ENCODE data around the gene HOXB1. TPM values are rescaled to one million over a fixed set of nuclear protein-coding genes. Genes with fewer than 3 reads are reported as not detected.

The HOXB1 gene
- total RNA-seq, 1 experiment from 2014 or later, result not detected

DNA sequence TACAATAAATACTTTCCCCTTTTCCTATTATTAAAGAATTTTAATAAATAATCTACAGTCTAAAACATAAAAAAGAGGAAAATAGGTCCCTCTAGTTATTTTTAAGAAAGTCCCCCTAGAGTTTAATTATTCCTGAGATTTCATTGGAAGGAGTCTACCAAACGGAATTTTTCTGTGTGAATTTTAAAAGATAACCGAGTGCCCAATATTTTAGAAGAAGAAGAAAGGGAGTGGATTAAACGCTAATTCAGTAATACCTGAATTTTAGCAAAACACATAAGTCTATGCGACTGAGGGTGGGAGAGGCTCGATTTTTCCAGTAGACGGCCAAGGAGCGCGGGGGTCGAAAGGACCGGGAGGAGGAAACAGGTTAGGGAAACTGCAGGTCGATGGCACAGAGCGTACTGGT is 11.9 kb upstream of the HOXB1 start:
- H3K4me1 ChIP-seq (replicated peaks; ENCODE audit: insufficient read depth), result no peaks in the 10 kb centered on the region
- ChIA-PET CTCF (no interaction called here), POLR2A (ENCODE audit: unreplicated experiment) (no interaction called here)
- DNase-seq, result no peak
- H4K20me1 ChIP-seq (ENCODE audit: insufficient read depth), result no peaks in the 10 kb centered on the region
- intact Hi-C loops (cut with micrococcal nuclease; ENCODE audit: unreplicated experiment), result no loop called here
- no TSS peak for BruUV-seq (replicated peaks)
- H3K9me2 ChIP-seq (ENCODE audit: insufficient read depth), result no peaks in the 10 kb centered on the region
- H3K79me2 ChIP-seq (ENCODE audit: low read depth), result no peaks in the 10 kb centered on the region
- no peaks in the 10 kb centered on the region for H3K36me3 ChIP-seq (ENCODE audit: low read depth)
- H3K27ac ChIP-seq, result no peak overlapping the region
- no peaks in the 10 kb centered on the region for H3K27me3 ChIP-seq (ENCODE audit: insufficient read depth, low read depth)
- H3K4me2 ChIP-seq, result no peak overlapping the region
- no peak for TF ChIP-seq EZH2 (IDR thresholded peaks at IDR 0.05; ENCODE audit: low read depth)
- no peak overlapping the region for H2AFZ ChIP-seq
- H3K4me3 ChIP-seq, result no peak overlapping the region
- H3F3A ChIP-seq (ENCODE audit: insufficient read depth, low read depth), result peaks cover 8% of the 10 kb centered on the region; the same call in 1 of the 2 replicates
- no peaks in the 10 kb centered on the region for H3K9me3 ChIP-seq (ENCODE audit: insufficient read depth, low read depth)

DNA sequence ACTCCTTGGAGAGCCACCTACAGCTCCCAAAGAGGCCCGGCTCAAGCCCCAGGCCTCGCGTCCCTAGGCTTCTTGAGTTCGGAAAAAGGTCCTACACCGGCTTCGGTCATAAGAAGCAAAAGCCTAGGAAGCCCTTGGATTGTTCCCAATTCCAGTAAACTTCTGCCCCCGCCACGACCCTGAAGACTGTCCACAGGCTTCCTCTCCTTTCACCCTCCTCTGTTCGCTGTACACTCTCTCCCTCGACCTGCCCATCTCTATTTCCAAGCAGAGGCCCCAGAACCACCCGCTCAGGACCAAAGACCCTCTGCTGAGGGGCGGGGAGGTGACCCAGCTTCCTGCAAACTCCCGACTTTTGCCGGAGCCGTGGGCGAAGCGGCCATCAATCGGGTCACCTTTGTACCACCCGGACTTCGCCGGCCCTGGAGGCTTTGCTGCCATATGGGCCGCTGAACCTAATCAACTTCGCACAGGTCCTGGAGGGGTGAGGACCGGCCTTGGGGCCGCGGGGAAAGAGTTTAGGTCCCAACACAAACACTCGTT is 11.4 kb upstream of the HOXB1 start:
- no peak overlapping the region for H2AFZ ChIP-seq
- H3K27ac ChIP-seq, result no peak overlapping the region

DNA sequence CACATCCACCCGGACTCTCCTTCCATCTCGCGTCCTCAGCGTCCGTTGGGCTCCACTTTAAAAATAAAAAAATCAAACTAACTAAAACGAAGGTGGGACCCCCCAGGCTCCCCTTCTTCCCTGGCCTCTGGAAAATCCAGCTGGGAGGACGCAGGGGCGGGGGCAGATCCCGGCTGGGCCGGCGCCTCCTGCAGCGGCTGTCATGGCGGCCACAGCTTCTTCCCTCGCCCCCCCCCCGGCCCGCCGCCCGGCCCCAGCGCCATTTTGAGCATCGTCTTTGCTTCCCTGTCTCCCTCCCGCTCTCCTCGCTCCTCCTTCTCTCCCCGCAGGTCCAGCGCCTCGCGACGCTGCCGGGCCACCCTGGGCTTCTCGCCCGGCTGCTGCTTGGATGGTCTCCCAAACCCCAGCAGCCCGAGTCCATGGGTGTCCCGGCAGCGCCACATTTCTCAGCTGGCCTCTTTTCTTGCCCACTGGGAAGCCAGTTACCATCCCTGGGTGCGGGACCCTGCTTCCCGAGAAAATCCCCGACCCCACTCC is 10.8 kb upstream of the HOXB1 start:
- POLR2A ChIA-PET (ENCODE audit: unreplicated experiment), result no interaction called here
- DNase-seq, result no peak
- 0 out of 2 replicates have a peak, but pooled peaks cover 10% of the 10 kb centered on the region for H3K4me1 ChIP-seq (replicated peaks; ENCODE audit: insufficient read depth)
- intact Hi-C loops (cut with micrococcal nuclease; ENCODE audit: unreplicated experiment), result no loop called here
- peaks cover 5% of the 10 kb centered on the region; the same call in 1 of the 2 replicates for H3F3A ChIP-seq (ENCODE audit: insufficient read depth, low read depth)
- H3K9me2 ChIP-seq (ENCODE audit: insufficient read depth), result no peaks in the 10 kb centered on the region
- no peak overlapping the region for H2AFZ ChIP-seq
- no peak for TF ChIP-seq EZH2 (IDR thresholded peaks at IDR 0.05; ENCODE audit: low read depth)
- TF ChIP-seq, protein P1, sequence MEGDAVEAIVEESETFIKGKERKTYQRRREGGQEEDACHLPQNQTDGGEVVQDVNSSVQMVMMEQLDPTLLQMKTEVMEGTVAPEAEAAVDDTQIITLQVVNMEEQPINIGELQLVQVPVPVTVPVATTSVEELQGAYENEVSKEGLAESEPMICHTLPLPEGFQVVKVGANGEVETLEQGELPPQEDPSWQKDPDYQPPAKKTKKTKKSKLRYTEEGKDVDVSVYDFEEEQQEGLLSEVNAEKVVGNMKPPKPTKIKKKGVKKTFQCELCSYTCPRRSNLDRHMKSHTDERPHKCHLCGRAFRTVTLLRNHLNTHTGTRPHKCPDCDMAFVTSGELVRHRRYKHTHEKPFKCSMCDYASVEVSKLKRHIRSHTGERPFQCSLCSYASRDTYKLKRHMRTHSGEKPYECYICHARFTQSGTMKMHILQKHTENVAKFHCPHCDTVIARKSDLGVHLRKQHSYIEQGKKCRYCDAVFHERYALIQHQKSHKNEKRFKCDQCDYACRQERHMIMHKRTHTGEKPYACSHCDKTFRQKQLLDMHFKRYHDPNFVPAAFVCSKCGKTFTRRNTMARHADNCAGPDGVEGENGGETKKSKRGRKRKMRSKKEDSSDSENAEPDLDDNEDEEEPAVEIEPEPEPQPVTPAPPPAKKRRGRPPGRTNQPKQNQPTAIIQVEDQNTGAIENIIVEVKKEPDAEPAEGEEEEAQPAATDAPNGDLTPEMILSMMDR (conservative IDR thresholded peaks at IDR 0.05), result no peak
- no TSS peak for BruUV-seq (replicated peaks)
- H3K4me3 ChIP-seq, result no peak overlapping the region
- no peak overlapping the region for H3K4me2 ChIP-seq
- CTCF ChIA-PET, result no interaction called here
- H3K36me3 ChIP-seq (ENCODE audit: low read depth), result no peaks in the 10 kb centered on the region
- no peaks in the 10 kb centered on the region for H3K79me2 ChIP-seq (ENCODE audit: low read depth)
- no peaks in the 10 kb centered on the region for H3K9me3 ChIP-seq (ENCODE audit: insufficient read depth, low read depth)
- H3K27ac ChIP-seq, result no peak overlapping the region
- H3K27me3 ChIP-seq (ENCODE audit: insufficient read depth, low read depth), result no peaks in the 10 kb centered on the region
- H4K20me1 ChIP-seq (ENCODE audit: insufficient read depth), result no peaks in the 10 kb centered on the region

More for the DNA sequence above, 11.4 kb upstream of the HOXB1 start:
- DNase-seq, result no peak
- Histone ChIP-seq H3K27me3 (ENCODE audit: insufficient read depth, low read depth) (no peaks in the 10 kb centered on the region), H3K4me1 (replicated peaks; ENCODE audit: insufficient read depth) (0 out of 2 replicates have a peak, but pooled peaks cover 4% of the 10 kb centered on the region), H3K79me2 (ENCODE audit: low read depth) (no peaks in the 10 kb centered on the region), H3K36me3 (ENCODE audit: low read depth) (no peaks in the 10 kb centered on the region), H3K4me2 (no peak overlapping the region), H4K20me1 (ENCODE audit: insufficient read depth) (no peaks in the 10 kb centered on the region), H3K4me3 (no peak overlapping the region), H3K9me3 (ENCODE audit: insufficient read depth, low read depth) (no peaks in the 10 kb centered on the region), H3F3A (ENCODE audit: insufficient read depth, low read depth) (peaks cover 10% of the 10 kb centered on the region; the same call in 1 of the 2 replicates), H3K9me2 (ENCODE audit: insufficient read depth) (no peaks in the 10 kb centered on the region)
- no TSS peak for BruUV-seq (replicated peaks)
- intact Hi-C loops (cut with micrococcal nuclease; ENCODE audit: unreplicated experiment), result no loop called here
- POLR2A ChIA-PET (ENCODE audit: unreplicated experiment), result no interaction called here
- TF ChIP-seq, protein P1 (conservative IDR thresholded peaks at IDR 0.05), result no peak
- TF ChIP-seq EZH2 (IDR thresholded peaks at IDR 0.05; ENCODE audit: low read depth), result no peak
- CTCF ChIA-PET, result no interaction called here

Data from PC-9 (cell line).